Neural progenitor cell (in vitro differentiated cells): ENCODE results near the gene SHROOM4. TPM values are rescaled to one million over a fixed set of nuclear protein-coding genes. Genes with fewer than 3 reads are reported as not detected.

Experiments
- DNase-seq: peaks from one replicate; pipeline ENCODE4 v3.0.0-alpha.2; 2016; ENCODE audit warnings: low spot score
- H2AFZ ChIP-seq: fragments of 200-600 bp; sonication (generic); replicated peaks from 2 replicates; pipeline ENCODE4 v1.6.1; 2016; ENCODE audit warnings: antibody characterized with exemption
- H3F3A ChIP-seq: fragments of 200-600 bp; sonication (generic); 2 replicates; pipeline ENCODE4 v1.6.1; 2016; ENCODE audit warnings: antibody characterized with exemption, low read depth
- H3K27ac ChIP-seq: fragments of 200-600 bp; sonication (generic); 2 replicates; pipeline ENCODE4 v1.5.1; 2016; ENCODE audit warnings: mild to moderate bottlenecking
- H3K27me3 ChIP-seq: fragments of 200-600 bp; sonication (generic); 2 replicates; pipeline ENCODE4 v1.6.1; 2016; ENCODE audit warnings: mild to moderate bottlenecking, moderate library complexity
- H3K36me3 ChIP-seq: fragments of 200-600 bp; sonication (generic); 2 replicates; pipeline ENCODE4 v1.5.1; 2016
- H3K4me1 ChIP-seq: fragments of 200-600 bp; sonication (generic); 2 replicates; pipeline ENCODE4 v1.6.1; 2016; ENCODE audit warnings: mixed run types
- H3K4me2 ChIP-seq: fragments of 200-600 bp; sonication (generic); 2 replicates; pipeline ENCODE4 v1.6.1; 2016
- H3K4me3 ChIP-seq: fragments of 200-600 bp; sonication (generic); 2 replicates; pipeline ENCODE4 v1.5.1; 2016
- H3K79me2 ChIP-seq: fragments of 200-600 bp; sonication (generic); 2 replicates; pipeline ENCODE4 v1.6.1; 2016; ENCODE audit warnings: low read depth
- H3K9ac ChIP-seq: fragments of 200-600 bp; sonication (generic); 2 replicates; pipeline ENCODE4 v1.6.1; 2016
- H3K9me3 ChIP-seq: fragments of 200-600 bp; sonication (generic); 2 replicates; pipeline ENCODE4 v1.5.1; 2016; ENCODE audit warnings: low read depth
- H4K20me1 ChIP-seq: fragments of 200-600 bp; sonication (generic); 2 replicates; pipeline ENCODE4 v1.6.1; 2016; ENCODE audit warnings: low read depth
- H3K27ac Mint-ChIP-seq: 3 replicates; pipeline ENCODE4 v1.8.0; 2021; ENCODE audit warnings: mixed read lengths
- H3K27me3 Mint-ChIP-seq: 2 replicates; pipeline ENCODE4 v1.8.0; 2022; ENCODE audit warnings: low read depth, mild to moderate bottlenecking, inconsistent platforms, moderate library complexity, mixed read lengths; ENCODE audit not compliant: insufficient read depth
- H3K36me3 Mint-ChIP-seq: 3 replicates; pipeline ENCODE4 v1.8.0; 2021; ENCODE audit warnings: mixed read lengths
- H3K4me1 Mint-ChIP-seq: 3 replicates; pipeline ENCODE4 v1.8.0; 2021; ENCODE audit warnings: mixed read lengths
- H3K4me3 Mint-ChIP-seq: 3 replicates; pipeline ENCODE4 v1.8.0; 2021; ENCODE audit warnings: mild to moderate bottlenecking, moderate library complexity, mixed read lengths
- H3K9me3 Mint-ChIP-seq: 3 replicates; pipeline ENCODE4 v1.8.0; 2020; ENCODE audit warnings: mixed read lengths
- EZH2 ChIP-seq: fragments of 200-600 bp; sonication (generic); IDR thresholded peaks from 2 replicates; pipeline ENCODE4 v1.6.1; 2017; ENCODE audit warnings: antibody characterized with exemption, mild to moderate bottlenecking, moderate library complexity
- EZH2phosphoT487 ChIP-seq: fragments of 200-600 bp; sonication (generic); IDR thresholded peaks from 2 replicates; pipeline ENCODE4 v1.6.1; 2017; ENCODE audit warnings: antibody characterized with exemption
- total RNA-seq: library from RNA; depleted of rRNA; stranded (reverse); fragments of >200 nt; gene quantifications from 2 replicates; pipeline ENCODE4 v1.2.3, GENCODE V29; 2015; ENCODE audit warnings: low replicate concordance
- TF ChIP-seq, protein P1 (sequence below): fragments of 200-600 bp; sonication (generic); IDR thresholded peaks from 2 replicates; pipeline ENCODE4 v1.5.1; 2017; ENCODE audit warnings: antibody characterized with exemption, mild to moderate bottlenecking

The SHROOM4 gene
- total RNA-seq, 1 donor from 2014 or later, result 3.0 TPM

DNA sequence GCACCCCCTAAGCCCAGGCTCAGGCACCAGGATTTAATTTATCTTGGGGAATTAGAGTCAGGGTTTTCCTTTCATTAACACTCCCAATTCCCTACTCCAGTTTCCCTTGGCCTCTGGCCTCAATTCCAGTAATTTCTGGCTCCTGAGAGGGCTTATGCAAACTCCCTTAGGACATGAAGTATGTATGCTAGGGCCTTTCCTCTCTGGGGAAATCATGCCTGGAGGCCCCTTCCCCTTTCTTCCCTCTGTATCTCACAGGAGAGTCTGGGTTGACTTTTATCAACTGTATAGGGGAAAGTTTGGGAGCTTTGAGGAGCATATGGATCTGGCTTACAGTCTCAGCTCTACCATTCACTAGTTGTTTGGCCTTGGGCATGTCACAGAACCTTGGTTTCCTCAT lies 169.5 kb downstream of the SHROOM4 start:
- H3K9me3 Mint-ChIP-seq, result no peaks in the 10 kb centered on the region
- Histone ChIP-seq H3K79me2 (no peaks in the 10 kb centered on the region), H3F3A (no peaks in the 10 kb centered on the region), H3K4me1 (peaks cover 3% of the 10 kb centered on the region), H3K4me3 (no peak overlapping the region), H3K9ac (no peak overlapping the region), H3K36me3 (no peaks in the 10 kb centered on the region), H4K20me1 (no peaks in the 10 kb centered on the region), H3K27ac (no peak overlapping the region), H3K27me3 (no peaks in the 10 kb centered on the region), H3K4me2 (no peak overlapping the region), H2AFZ (no peak overlapping the region), H3K9me3 (no peaks in the 10 kb centered on the region)
- peaks cover 16% of the 10 kb centered on the region for H3K4me1 Mint-ChIP-seq
- TF ChIP-seq EZH2phosphoT487, result no peak
- TF ChIP-seq, protein P1, sequence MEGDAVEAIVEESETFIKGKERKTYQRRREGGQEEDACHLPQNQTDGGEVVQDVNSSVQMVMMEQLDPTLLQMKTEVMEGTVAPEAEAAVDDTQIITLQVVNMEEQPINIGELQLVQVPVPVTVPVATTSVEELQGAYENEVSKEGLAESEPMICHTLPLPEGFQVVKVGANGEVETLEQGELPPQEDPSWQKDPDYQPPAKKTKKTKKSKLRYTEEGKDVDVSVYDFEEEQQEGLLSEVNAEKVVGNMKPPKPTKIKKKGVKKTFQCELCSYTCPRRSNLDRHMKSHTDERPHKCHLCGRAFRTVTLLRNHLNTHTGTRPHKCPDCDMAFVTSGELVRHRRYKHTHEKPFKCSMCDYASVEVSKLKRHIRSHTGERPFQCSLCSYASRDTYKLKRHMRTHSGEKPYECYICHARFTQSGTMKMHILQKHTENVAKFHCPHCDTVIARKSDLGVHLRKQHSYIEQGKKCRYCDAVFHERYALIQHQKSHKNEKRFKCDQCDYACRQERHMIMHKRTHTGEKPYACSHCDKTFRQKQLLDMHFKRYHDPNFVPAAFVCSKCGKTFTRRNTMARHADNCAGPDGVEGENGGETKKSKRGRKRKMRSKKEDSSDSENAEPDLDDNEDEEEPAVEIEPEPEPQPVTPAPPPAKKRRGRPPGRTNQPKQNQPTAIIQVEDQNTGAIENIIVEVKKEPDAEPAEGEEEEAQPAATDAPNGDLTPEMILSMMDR, result no peak
- no peak for TF ChIP-seq EZH2
- no peaks in the 10 kb centered on the region for H3K36me3 Mint-ChIP-seq
- peaks cover 2% of the 10 kb centered on the region for H3K27me3 Mint-ChIP-seq
- no peak overlapping the region for H3K27ac Mint-ChIP-seq
- no peak overlapping the region for H3K4me3 Mint-ChIP-seq
- DNase-seq, result no peak

- DNase-seq, result no peak
- Mint-ChIP-seq H3K4me3 (no peak overlapping the region), H3K4me1 (peaks cover 16% of the 10 kb centered on the region), H3K36me3 (no peaks in the 10 kb centered on the region), H3K27me3 (peaks cover 2% of the 10 kb centered on the region), H3K9me3 (no peaks in the 10 kb centered on the region), H3K27ac (no peak overlapping the region)
- Histone ChIP-seq H3K9me3 (no peaks in the 10 kb centered on the region), H3K4me1 (peaks cover 3% of the 10 kb centered on the region), H3K9ac (no peak overlapping the region), H2AFZ (no peak overlapping the region), H3K27me3 (no peaks in the 10 kb centered on the region), H3K4me3 (no peak overlapping the region), H3F3A (no peaks in the 10 kb centered on the region), H3K79me2 (no peaks in the 10 kb centered on the region), H3K4me2 (no peak overlapping the region), H3K36me3 (no peaks in the 10 kb centered on the region), H3K27ac (no peak overlapping the region), H4K20me1 (no peaks in the 10 kb centered on the region)
- TF ChIP-seq, protein P1, result no peak
- TF ChIP-seq EZH2phosphoT487 (no peak), EZH2 (no peak)
Observed at GRCh38 chrX:50643525-50644137, 170.4 kb downstream of the SHROOM4 start.

DNA sequence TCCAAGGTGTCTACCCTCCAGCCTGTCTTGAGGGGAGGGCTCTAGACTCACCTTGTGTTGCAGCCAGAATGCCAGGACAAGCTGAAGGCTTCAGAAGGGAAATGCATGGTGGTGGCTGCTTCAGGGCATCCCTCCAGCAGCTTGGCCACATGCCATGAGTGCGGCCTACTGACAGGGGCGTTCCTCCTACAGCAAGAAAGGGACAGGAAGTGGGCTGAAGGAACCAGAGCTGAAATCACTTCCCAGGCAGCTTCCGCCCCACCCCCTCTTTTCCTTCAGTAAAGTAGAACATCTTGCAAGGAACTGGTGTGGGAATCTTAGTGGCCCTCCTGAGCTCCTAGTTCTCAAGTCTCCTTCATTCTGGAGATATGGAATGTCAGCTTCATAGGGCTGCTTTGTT lies 175.9 kb downstream of the SHROOM4 start:
- Mint-ChIP-seq H3K27ac (no peak overlapping the region), H3K4me1 (no peaks in the 10 kb centered on the region), H3K36me3 (no peaks in the 10 kb centered on the region), H3K4me3 (no peak overlapping the region), H3K9me3 (peaks cover 2% of the 10 kb centered on the region), H3K27me3 (peaks cover 9% of the 10 kb centered on the region)
- H3K27ac ChIP-seq, result no peak overlapping the region
- H4K20me1 ChIP-seq, result no peaks in the 10 kb centered on the region
- no peaks in the 10 kb centered on the region for H3K27me3 ChIP-seq
- H2AFZ ChIP-seq, result no peak overlapping the region
- no peaks in the 10 kb centered on the region for H3K4me1 ChIP-seq
- no peaks in the 10 kb centered on the region for H3K9me3 ChIP-seq
- H3K79me2 ChIP-seq, result no peaks in the 10 kb centered on the region
- no peak for DNase-seq
- H3K4me2 ChIP-seq, result no peak overlapping the region
- H3K36me3 ChIP-seq, result no peaks in the 10 kb centered on the region
- H3F3A ChIP-seq, result no peaks in the 10 kb centered on the region
- H3K9ac ChIP-seq, result no peak overlapping the region
- TF ChIP-seq EZH2phosphoT487 (no peak), EZH2 (no peak)
- TF ChIP-seq, protein P1, result no peak
- H3K4me3 ChIP-seq, result no peak overlapping the region
